HG02763 (cell line): ENCODE results near the gene BCKDHB.
"Not testable (repeated sequence)": the region's sequence is repeated elsewhere in the genome, so short reads cannot be mapped to it uniquely, and the experiment has no call there.

Source experiments
- ATAC-seq: cut with Tn5 transposase; IDR thresholded peaks from one replicate; pipeline ENCODE4 v1.9.1; 2021; ENCODE audit warnings: mild to moderate bottlenecking, moderate library complexity; ENCODE audit not compliant: unreplicated experiment

BCKDHB gene

GRCh38 chr6:80106418-80107235 is at the start of gene BCKDHB:
Gene BCKDHB, plus strand, starts transcription at chr6:80106671. Its CDS starts 23 bp downstream, at chr6:80106694.
- peak; percentile 99 for ATAC-seq

GRCh38 chr6:80060774-80061173 is 45.7 kb upstream of the BCKDHB start:
- no peak for ATAC-seq

- not testable (repeated sequence) for ATAC-seq
Measured at GRCh38 chr6:80068146-80068545, 38.3 kb upstream of the BCKDHB start.

- not testable (repeated sequence) for ATAC-seq
Measured at GRCh38 chr6:80070431-80070830, 36.0 kb upstream of the BCKDHB start.

- no peak for ATAC-seq
Measured at GRCh38 chr6:80077067-80077466, 29.4 kb upstream of the BCKDHB start.

- ATAC-seq = no peak
Measured at GRCh38 chr6:80088637-80089036, 17.8 kb upstream of the BCKDHB start.

GRCh38 chr6:80091506-80091905 is 15.0 kb upstream of the BCKDHB start:
- ATAC-seq = no peak

- no peak for ATAC-seq
Measured at GRCh38 chr6:80094017-80094416, 12.5 kb upstream of the BCKDHB start.

GRCh38 chr6:80095600-80095999 is 10.9 kb upstream of the BCKDHB start:
- ATAC-seq = no peak

- ATAC-seq = no peak
Measured at GRCh38 chr6:80098392-80098791, 8.1 kb upstream of the BCKDHB start.

GRCh38 chr6:80104520-80104919 is 2.0 kb upstream of the BCKDHB start:
- ATAC-seq = no peak

- no peak for ATAC-seq
Measured at GRCh38 chr6:80105972-80106417, 476 bp upstream of the BCKDHB start.

GRCh38 chr6:80122576-80122975 is 16.1 kb downstream of the BCKDHB start:
- ATAC-seq = not testable (repeated sequence)

GRCh38 chr6:80126657-80127345 is 20.3 kb downstream of the BCKDHB start:
- no peak for ATAC-seq

GRCh38 chr6:80129485-80129884 is 23.0 kb downstream of the BCKDHB start:
- ATAC-seq = no peak

- ATAC-seq = no peak
Measured at GRCh38 chr6:80133020-80133419, 26.5 kb downstream of the BCKDHB start.

- ATAC-seq = no peak
Measured at GRCh38 chr6:80134065-80134464, 27.6 kb downstream of the BCKDHB start.

GRCh38 chr6:80142586-80142985 is 36.1 kb downstream of the BCKDHB start:
- ATAC-seq = no peak

GRCh38 chr6:80143419-80143937 is 37.0 kb downstream of the BCKDHB start:
- ATAC-seq = no peak

- no peak for ATAC-seq
Measured at GRCh38 chr6:80144753-80145315, 38.4 kb downstream of the BCKDHB start.

- no peak for ATAC-seq
Measured at GRCh38 chr6:80145509-80145908, 39.0 kb downstream of the BCKDHB start.

- no peak for ATAC-seq
Measured at GRCh38 chr6:80145921-80146320, 39.5 kb downstream of the BCKDHB start.
